ENCODE data around the gene UTP18.

UTP18 gene

GRCh38 chr17:51344532-51344931 lies 84.2 kb downstream of the UTP18 start:
- Histone ChIP-seq H3K9ac (ENCODE audit: low read length) (no peak overlapping the region), H4K20me1 (ENCODE audit: insufficient read depth, low read length) (no peaks in the 10 kb centered on the region), H3K4me2 (ENCODE audit: low read length) (no peak overlapping the region), H3K4me1 (ENCODE audit: low read length) (no peaks in the 10 kb centered on the region), H3K79me2 (ENCODE audit: low read length) (no peaks in the 10 kb centered on the region), H3K36me3 (replicated peaks; ENCODE audit: low read depth, low read length) (no peaks in the 10 kb centered on the region), H3K4me3 (ENCODE audit: low read length) (no peak overlapping the region), H2AFZ (ENCODE audit: low read depth, low read length) (no peak overlapping the region), H3K9me3 (ENCODE audit: insufficient read depth, low read length) (no peaks in the 10 kb centered on the region), H3K27me3 (ENCODE audit: low read depth, low read length) (peaks cover 24% of the 10 kb centered on the region), H3K27ac (ENCODE audit: low read length) (no peak overlapping the region)
- TF ChIP-seq EZH2phosphoT487 (IDR thresholded peaks at IDR 0.05; ENCODE audit: low read depth) = no peak
- no peak for TF ChIP-seq CTCF (IDR thresholded peaks at IDR 0.05; ENCODE audit: low read depth, low read length)

- H3K27me3 ChIP-seq (ENCODE audit: low read depth, low read length) = peaks cover 36% of the 10 kb centered on the region
- H3K79me2 ChIP-seq (ENCODE audit: low read length) = no peaks in the 10 kb centered on the region
- no peak overlapping the region for H3K4me2 ChIP-seq (ENCODE audit: low read length)
- H3K4me1 ChIP-seq (ENCODE audit: low read length) = no peaks in the 10 kb centered on the region
- no peaks in the 10 kb centered on the region for H3K9me3 ChIP-seq (ENCODE audit: insufficient read depth, low read length)
- H3K9ac ChIP-seq (ENCODE audit: low read length) = no peak overlapping the region
- H3K36me3 ChIP-seq (replicated peaks; ENCODE audit: low read depth, low read length) = no peaks in the 10 kb centered on the region
- H2AFZ ChIP-seq (ENCODE audit: low read depth, low read length) = no peak overlapping the region
- H4K20me1 ChIP-seq (ENCODE audit: insufficient read depth, low read length) = no peaks in the 10 kb centered on the region
- no peak overlapping the region for H3K27ac ChIP-seq (ENCODE audit: low read length)
- no peak overlapping the region for H3K4me3 ChIP-seq (ENCODE audit: low read length)
- TF ChIP-seq CTCF (IDR thresholded peaks at IDR 0.05; ENCODE audit: low read depth, low read length) = no peak
- no peak for TF ChIP-seq EZH2phosphoT487 (IDR thresholded peaks at IDR 0.05; ENCODE audit: low read depth)
These were observed 86.1 kb downstream of the UTP18 start for GRCh38 chr17:51346218-51346982.
